Neural progenitor cell (in vitro differentiated cells): Measurements from ENCODE around the gene ADGRF4.

Experiments
- EZH2 ChIP-seq: fragments of 200-600 bp; sonication (generic); IDR thresholded peaks from 2 replicates; pipeline ENCODE4 v1.6.1; 2017; ENCODE audit warnings: antibody characterized with exemption, mild to moderate bottlenecking, moderate library complexity
- EZH2phosphoT487 ChIP-seq: fragments of 200-600 bp; sonication (generic); IDR thresholded peaks from 2 replicates; pipeline ENCODE4 v1.6.1; 2017; ENCODE audit warnings: antibody characterized with exemption
- TF ChIP-seq, protein P1 (sequence below): fragments of 200-600 bp; sonication (generic); IDR thresholded peaks from 2 replicates; pipeline ENCODE4 v1.5.1; 2017; ENCODE audit warnings: antibody characterized with exemption, mild to moderate bottlenecking

DNA sequence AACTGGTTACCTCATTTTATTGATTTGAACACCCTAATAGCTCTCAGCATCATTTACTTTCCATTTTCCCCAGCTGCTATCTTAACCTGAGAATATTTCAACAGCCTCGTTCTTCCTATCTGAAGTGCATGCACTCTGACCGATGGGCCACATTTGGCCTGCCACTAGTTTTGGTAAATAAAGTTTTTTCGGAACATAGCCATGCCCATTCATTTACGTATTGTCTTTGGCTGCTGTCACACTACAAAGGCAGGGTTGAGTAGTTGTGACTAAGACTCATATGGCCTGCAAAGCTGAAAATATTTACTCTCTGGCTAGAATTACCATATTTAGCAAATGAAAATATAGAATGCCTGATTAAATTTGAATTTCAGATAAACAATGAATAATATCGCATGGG is 10.8 kb downstream of the ADGRF4 start:
- TF ChIP-seq EZH2 (no peak), EZH2phosphoT487 (no peak)
- TF ChIP-seq, protein P1, sequence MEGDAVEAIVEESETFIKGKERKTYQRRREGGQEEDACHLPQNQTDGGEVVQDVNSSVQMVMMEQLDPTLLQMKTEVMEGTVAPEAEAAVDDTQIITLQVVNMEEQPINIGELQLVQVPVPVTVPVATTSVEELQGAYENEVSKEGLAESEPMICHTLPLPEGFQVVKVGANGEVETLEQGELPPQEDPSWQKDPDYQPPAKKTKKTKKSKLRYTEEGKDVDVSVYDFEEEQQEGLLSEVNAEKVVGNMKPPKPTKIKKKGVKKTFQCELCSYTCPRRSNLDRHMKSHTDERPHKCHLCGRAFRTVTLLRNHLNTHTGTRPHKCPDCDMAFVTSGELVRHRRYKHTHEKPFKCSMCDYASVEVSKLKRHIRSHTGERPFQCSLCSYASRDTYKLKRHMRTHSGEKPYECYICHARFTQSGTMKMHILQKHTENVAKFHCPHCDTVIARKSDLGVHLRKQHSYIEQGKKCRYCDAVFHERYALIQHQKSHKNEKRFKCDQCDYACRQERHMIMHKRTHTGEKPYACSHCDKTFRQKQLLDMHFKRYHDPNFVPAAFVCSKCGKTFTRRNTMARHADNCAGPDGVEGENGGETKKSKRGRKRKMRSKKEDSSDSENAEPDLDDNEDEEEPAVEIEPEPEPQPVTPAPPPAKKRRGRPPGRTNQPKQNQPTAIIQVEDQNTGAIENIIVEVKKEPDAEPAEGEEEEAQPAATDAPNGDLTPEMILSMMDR = no peak
